H9 (cell line): Measurements from ENCODE around the gene CLEC2D. TPM values are rescaled to one million over a fixed set of nuclear protein-coding genes. Genes with fewer than 3 reads are reported as not detected.

Experiments
- DNase-seq: peaks from one replicate; pipeline ENCODE4 v3.0.0-alpha.2; 2017
- H2AFZ ChIP-seq: one replicate; pipeline ENCODE4 v1.6.1; 2013; ENCODE audit warnings: mild to moderate bottlenecking, low read length, control low read depth, moderate library complexity
- H2AK5ac ChIP-seq: 2 replicates; pipeline ENCODE4 v1.6.1; 2013; ENCODE audit warnings: low read length, control low read depth, mixed read lengths; ENCODE audit not compliant: insufficient read length
- H2BK120ac ChIP-seq: one replicate; pipeline ENCODE4 v1.6.1; 2013; ENCODE audit warnings: low read depth, mild to moderate bottlenecking, low read length, control low read depth, inconsistent platforms; ENCODE audit not compliant: poor library complexity, severe bottlenecking
- H2BK12ac ChIP-seq: 2 replicates; pipeline ENCODE4 v1.6.1; 2013; ENCODE audit warnings: low read length, control low read depth, mixed read lengths, low read depth; ENCODE audit not compliant: insufficient read length
- H2BK15ac ChIP-seq: 2 replicates; pipeline ENCODE4 v1.6.1; 2013; ENCODE audit warnings: low read depth, low read length, control low read depth
- H2BK20ac ChIP-seq: one replicate; pipeline ENCODE4 v1.6.1; 2013; ENCODE audit warnings: low read depth, mild to moderate bottlenecking, low read length, control low read depth, inconsistent platforms; ENCODE audit not compliant: poor library complexity, severe bottlenecking
- H2BK5ac ChIP-seq: 2 replicates; pipeline ENCODE4 v1.6.1; 2013; ENCODE audit warnings: low read length, control low read depth, mixed read lengths; ENCODE audit not compliant: insufficient read length
- H3K14ac ChIP-seq: 2 replicates; pipeline ENCODE4 v1.6.1; 2013; ENCODE audit warnings: low read length, control low read depth; ENCODE audit not compliant: insufficient read depth
- H3K18ac ChIP-seq: 2 replicates; pipeline ENCODE4 v1.6.1; 2013; ENCODE audit warnings: low read depth, mild to moderate bottlenecking, mixed read lengths, low read length, control low read depth; ENCODE audit not compliant: insufficient read length
- H3K23ac ChIP-seq: 2 replicates; pipeline ENCODE4 v1.6.1; 2013; ENCODE audit warnings: low read length, control low read depth, mixed read lengths, low read depth; ENCODE audit not compliant: insufficient read length
- H3K23me2 ChIP-seq: 2 replicates; pipeline ENCODE4 v1.6.1; 2013; ENCODE audit warnings: low read depth, mild to moderate bottlenecking, mixed read lengths, low read length, control low read depth; ENCODE audit not compliant: insufficient read length, poor library complexity, severe bottlenecking
- H3K27ac ChIP-seq: 2 replicates; pipeline ENCODE4 v1.5.1; 2013; ENCODE audit warnings: low read length, control low read depth, mixed read lengths, low read depth; ENCODE audit not compliant: insufficient read length
- H3K27me3 ChIP-seq: 2 replicates; pipeline ENCODE4 v1.6.1; 2013; ENCODE audit warnings: low read length, control low read depth, inconsistent platforms; ENCODE audit not compliant: insufficient read depth
- H3K4ac ChIP-seq: 2 replicates; pipeline ENCODE4 v1.6.1; 2013; ENCODE audit warnings: low read depth, mild to moderate bottlenecking, control low read depth, inconsistent platforms, low read length, moderate library complexity
- H3K4me1 ChIP-seq: 2 replicates; pipeline ENCODE4 v1.6.1; 2013; ENCODE audit warnings: low read length, control low read depth, inconsistent platforms; ENCODE audit not compliant: insufficient read depth
- H3K4me2 ChIP-seq: 2 replicates; pipeline ENCODE4 v1.6.1; 2013; ENCODE audit warnings: low read length, control low read depth, mixed read lengths; ENCODE audit not compliant: insufficient read length, insufficient read depth
- H3K56ac ChIP-seq: 2 replicates; pipeline ENCODE4 v1.6.1; 2013; ENCODE audit warnings: low read depth, mild to moderate bottlenecking, mixed read lengths, low read length, control low read depth; ENCODE audit not compliant: insufficient read length
- H3K79me1 ChIP-seq: 2 replicates; pipeline ENCODE4 v1.6.1; 2013; ENCODE audit warnings: low read depth, mild to moderate bottlenecking, moderate library complexity, low read length, control low read depth, inconsistent platforms; ENCODE audit not compliant: insufficient read depth, poor library complexity, severe bottlenecking
- H3K79me2 ChIP-seq: 2 replicates; pipeline ENCODE4 v1.6.1; 2013; ENCODE audit warnings: low read length, control low read depth, inconsistent platforms; ENCODE audit not compliant: insufficient read depth
- H3K9ac ChIP-seq: 2 replicates; pipeline ENCODE4 v1.6.1; 2013; ENCODE audit warnings: low read length, control low read depth, mixed read lengths; ENCODE audit not compliant: insufficient read length; ENCODE audit errors: extremely low read depth
- H3K9me3 ChIP-seq: one replicate; pipeline ENCODE4 v1.6.1; 2013; ENCODE audit warnings: low read depth, low read length, inconsistent platforms; ENCODE audit not compliant: control insufficient read depth
- H3T11ph ChIP-seq: one replicate; pipeline ENCODE4 v1.6.1; 2013; ENCODE audit warnings: mild to moderate bottlenecking, low read length, control low read depth, inconsistent platforms
- H4K20me1 ChIP-seq: one replicate; pipeline ENCODE4 v1.6.1; 2013; ENCODE audit not compliant: control insufficient read depth, insufficient read length, insufficient read depth
- H4K5ac ChIP-seq: 2 replicates; pipeline ENCODE4 v1.6.1; 2013; ENCODE audit warnings: low read depth, mild to moderate bottlenecking, mixed read lengths, low read length, control low read depth; ENCODE audit not compliant: insufficient read length
- H4K8ac ChIP-seq: replicated peaks from 2 replicates; pipeline ENCODE4 v1.6.1; 2013; ENCODE audit warnings: low read length, control low read depth, mixed read lengths, low read depth; ENCODE audit not compliant: insufficient read length
- H4K91ac ChIP-seq: 2 replicates; pipeline ENCODE4 v1.6.1; 2013; ENCODE audit warnings: low read depth, mild to moderate bottlenecking, moderate library complexity, mixed read lengths, low read length, control low read depth; ENCODE audit not compliant: insufficient read length
- H3K27ac Mint-ChIP-seq, 3 experiments: 2 replicates in 2 of 3; 3 replicates in 1 of 3; pipeline ENCODE4 v1.8.0; 2020 to 2021; ENCODE audit warnings: mixed read lengths in 3 of 3, mild to moderate bottlenecking in 1 of 3, moderate library complexity in 1 of 3
- H3K27me3 Mint-ChIP-seq: 2 replicates; pipeline ENCODE4 v1.8.0; 2021; ENCODE audit warnings: low read depth, mild to moderate bottlenecking, moderate library complexity, mixed read lengths
- H3K36me3 Mint-ChIP-seq, 3 experiments: 2 replicates in 2 of 3; 3 replicates in 1 of 3; pipeline ENCODE4 v1.8.0; 2020 to 2021; ENCODE audit warnings: low read depth in 3 of 3, mixed read lengths in 3 of 3; ENCODE audit not compliant: insufficient read depth in 1 of 3
- H3K4me1 Mint-ChIP-seq, 2 experiments: 2 replicates each; pipeline ENCODE4 v1.8.0; 2020; ENCODE audit warnings: mixed read lengths in 2 of 2
- H3K4me3 Mint-ChIP-seq, 2 experiments: 2 replicates in 1 of 2; 3 replicates in 1 of 2; pipeline ENCODE4 v1.8.0; 2020 to 2021; ENCODE audit warnings: mild to moderate bottlenecking in 2 of 2, mixed read lengths in 2 of 2, moderate library complexity in 1 of 2
- H3K9me3 Mint-ChIP-seq, 2 experiments: 2 replicates in 1 of 2; 3 replicates in 1 of 2; pipeline ENCODE4 v1.8.0; 2020; ENCODE audit warnings: mild to moderate bottlenecking in 2 of 2, mixed read lengths in 2 of 2, moderate library complexity in 1 of 2
- WGBS: extraction: QIAGEN DNeasy Blood & Tissue Kit; methylation state at CpG from one replicate; pipeline ENCODE4 v1.1.7; 2013; ENCODE audit warnings: missing lambda C conversion rate, low lambda C conversion rate, mixed read lengths; ENCODE audit not compliant: insufficient read length; ENCODE audit errors: extremely low coverage; 5-methylcytosine and 5-hydroxymethylcytosine counted together
- total RNA-seq: library from RNA; stranded (reverse); gene quantifications from 2 replicates; pipeline ENCODE4 v1.2.1, GENCODE V29; 2021
- TF ChIP-seq, protein P1 (sequence below): fragments of 200-600 bp; sonication (generic); conservative IDR thresholded peaks from 3 replicates; pipeline ENCODE4 v1.8.0; 2021; ENCODE audit warnings: antibody characterized with exemption, mild to moderate bottlenecking

Gene CLEC2D
- total RNA-seq, 1 experiment from 2014 or later: 2.1 TPM

DNA sequence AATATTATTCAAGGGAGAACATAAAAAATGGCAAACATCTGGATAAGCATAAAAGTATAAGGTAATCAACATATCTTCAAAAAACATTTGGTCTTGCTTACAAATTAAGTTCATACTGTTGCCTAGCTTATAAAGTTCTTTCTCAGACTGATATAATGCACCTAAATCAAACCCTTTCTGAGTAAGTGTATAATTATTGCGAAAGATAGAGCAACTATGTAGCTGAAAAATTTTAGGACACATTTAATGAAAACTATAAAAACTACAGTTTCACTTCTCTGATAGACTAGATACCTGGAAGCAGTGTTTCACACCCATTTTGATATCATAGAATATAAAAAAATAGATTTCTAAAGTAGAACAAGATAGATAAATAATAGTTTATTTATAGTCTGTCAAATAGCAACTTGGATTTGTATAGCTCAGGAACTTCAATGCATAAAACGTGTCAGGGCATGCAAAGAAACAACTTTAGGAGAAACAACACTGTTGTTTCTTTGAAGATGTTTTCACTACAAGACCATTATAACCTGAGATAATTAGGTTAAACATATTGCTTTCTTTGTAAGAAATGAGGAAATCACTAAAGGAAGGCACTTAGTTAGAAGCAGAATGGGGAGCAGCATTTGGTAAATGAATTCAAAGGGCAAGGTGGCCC is 55.8 kb downstream of the CLEC2D start:
- Histone ChIP-seq H3K4me1 (no peaks in the 10 kb centered on the region), H3K56ac (no peak overlapping the region), H3K4ac (no peak overlapping the region), H3K79me2 (no peaks in the 10 kb centered on the region), H2BK20ac (no peak overlapping the region), H3K27me3 (no peaks in the 10 kb centered on the region), H2AK5ac (no peak overlapping the region), H2BK120ac (no peak overlapping the region), H2BK5ac (no peak overlapping the region), H4K8ac (no peak overlapping the region), H2AFZ (no peak overlapping the region), H3K27ac (no peak overlapping the region), H3K18ac (no peak overlapping the region), H4K91ac (no peak overlapping the region), H3K9me3 (no peaks in the 10 kb centered on the region), H2BK15ac (no peak overlapping the region), H3K23ac (no peak overlapping the region), H3T11ph (no peak overlapping the region), H3K4me2 (no peak overlapping the region), H4K5ac (no peak overlapping the region), H2BK12ac (no peak overlapping the region), H3K23me2 (no peaks in the 10 kb centered on the region), H3K9ac (no peak overlapping the region), H4K20me1 (no peaks in the 10 kb centered on the region), H3K14ac (no peak overlapping the region), H3K79me1 (no peaks in the 10 kb centered on the region)
- Mint-ChIP-seq H3K9me3 (no peaks in the 10 kb centered on the region), H3K27me3 (no peaks in the 10 kb centered on the region), H3K4me3 (no peak overlapping the region), H3K36me3 (no peaks in the 10 kb centered on the region), H3K4me1 (no peaks in the 10 kb centered on the region), H3K27ac (no peak overlapping the region)
- DNase-seq: no peak
- TF ChIP-seq, protein P1, sequence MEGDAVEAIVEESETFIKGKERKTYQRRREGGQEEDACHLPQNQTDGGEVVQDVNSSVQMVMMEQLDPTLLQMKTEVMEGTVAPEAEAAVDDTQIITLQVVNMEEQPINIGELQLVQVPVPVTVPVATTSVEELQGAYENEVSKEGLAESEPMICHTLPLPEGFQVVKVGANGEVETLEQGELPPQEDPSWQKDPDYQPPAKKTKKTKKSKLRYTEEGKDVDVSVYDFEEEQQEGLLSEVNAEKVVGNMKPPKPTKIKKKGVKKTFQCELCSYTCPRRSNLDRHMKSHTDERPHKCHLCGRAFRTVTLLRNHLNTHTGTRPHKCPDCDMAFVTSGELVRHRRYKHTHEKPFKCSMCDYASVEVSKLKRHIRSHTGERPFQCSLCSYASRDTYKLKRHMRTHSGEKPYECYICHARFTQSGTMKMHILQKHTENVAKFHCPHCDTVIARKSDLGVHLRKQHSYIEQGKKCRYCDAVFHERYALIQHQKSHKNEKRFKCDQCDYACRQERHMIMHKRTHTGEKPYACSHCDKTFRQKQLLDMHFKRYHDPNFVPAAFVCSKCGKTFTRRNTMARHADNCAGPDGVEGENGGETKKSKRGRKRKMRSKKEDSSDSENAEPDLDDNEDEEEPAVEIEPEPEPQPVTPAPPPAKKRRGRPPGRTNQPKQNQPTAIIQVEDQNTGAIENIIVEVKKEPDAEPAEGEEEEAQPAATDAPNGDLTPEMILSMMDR: no peak
- no CpG with 5 or more reads among the region's 2 CpGs for WGBS
